HCT116 (cell line): Measurements from ENCODE around the gene VEGFA. TPM values are rescaled to one million over a fixed set of nuclear protein-coding genes. Genes with fewer than 3 reads are reported as not detected.

Experiments used
- ATAC-seq: fragments of 200-7000 bp; cut with Tn5 transposase; 2 replicates; pipeline ENCODE4 v1.9.1; 2020; ENCODE audit warnings: mild to moderate bottlenecking, moderate library complexity
- BruUV-seq: library from RNA; stranded (reverse); fragments of 400-500 nt; replicated peaks from 2 replicates; lab custom pipeline; 2021; lab: Mats Ljungman, UMichigan
- CTCF ChIA-PET: fragments of 300-600 bp; sonication (Branson Sonifier 250); formaldehyde crosslinking; loops from one replicate; lab custom pipeline; 2021; ENCODE audit warnings: antibody characterized with exemption; lab: Charles Lee
- POLR2A ChIA-PET: fragments of 300-600, 350-600 bp; sonication (Branson Sonifier 250); formaldehyde crosslinking; loops from one replicate; lab custom pipeline; 2021; ENCODE audit warnings: antibody characterized with exemption; lab: Charles Lee
- RAD21 ChIA-PET, 2 experiments: fragments of 300-600 bp; sonication (Branson Sonifier 250); formaldehyde crosslinking; loops; one replicate each; lab custom pipeline; 2023; ENCODE audit warnings: low total read pairs in 2 of 2; ENCODE audit not compliant: uncharacterized antibody in 2 of 2, unreplicated experiment in 2 of 2, low non-redundant PET in 1 of 2; lab: Charles Lee
- DNase-seq: peaks from one replicate; pipeline ENCODE4 v3.0.0-alpha.2; 2010; ENCODE audit warnings: low read depth, low spot score
- H2AFZ ChIP-seq: fragments of 200-600 bp; shearing (Covaris generic), sonication (generic); 2 replicates; pipeline ENCODE4 v1.6.1; 2017; ENCODE audit warnings: low read depth, mixed run types, mixed read lengths, antibody characterized with exemption, low read length; ENCODE audit not compliant: poor library complexity, severe bottlenecking
- H3K27ac ChIP-seq: 2 replicates; pipeline ENCODE4 v1.5.1; 2012; ENCODE audit warnings: low read depth, low read length
- H3K27me3 ChIP-seq: fragments of 200-600 bp; sonication (generic); 2 replicates; pipeline ENCODE4 v1.6.1; 2016; ENCODE audit warnings: mixed run types, low read length, mixed read lengths; ENCODE audit not compliant: insufficient read depth
- H3K36me3 ChIP-seq, 2 experiments: fragments of 200-500 bp in 1 of 2; fragments of 200-600 bp in 1 of 2; sonication (Bioruptor generic) in 1 of 2; sonication (generic) in 1 of 2; 2 replicates each; pipeline versions ENCODE4 v1.5.1 to v1.6.1; 2014 to 2016; ENCODE audit warnings: low read length in 2 of 2, inconsistent platforms in 1 of 2, mixed read lengths in 1 of 2, mixed run types in 1 of 2; ENCODE audit not compliant: insufficient read depth in 2 of 2, control insufficient read depth in 1 of 2
- H3K4me1 ChIP-seq, 2 experiments: fragments of 200-600 bp in 1 of 2; sonication (generic) in 1 of 2; 2 replicates each; pipeline versions ENCODE4 v1.5.1 to v1.6.1; 2012 to 2017; ENCODE audit warnings: low read length in 2 of 2, inconsistent platforms in 1 of 2, mild to moderate bottlenecking in 1 of 2, mixed read lengths in 1 of 2, mixed run types in 1 of 2, moderate library complexity in 1 of 2; ENCODE audit not compliant: insufficient read depth in 2 of 2, control insufficient read depth in 1 of 2
- H3K4me2 ChIP-seq: fragments of 200-600 bp; sonication (generic); 2 replicates; pipeline ENCODE4 v1.6.1; 2017; ENCODE audit warnings: mixed run types, low read length, mixed read lengths
- H3K4me3 ChIP-seq, 2 experiments: fragments of 200-600 bp in 1 of 2; sonication (generic) in 1 of 2; replicated peaks in 1 of 2; 2 replicates each; pipeline ENCODE4 v1.5.1; 2011 to 2016; ENCODE audit warnings: low read length in 2 of 2, control low read depth in 1 of 2, low read depth in 1 of 2, mild to moderate bottlenecking in 1 of 2, mixed read lengths in 1 of 2, mixed run types in 1 of 2
- H3K79me2 ChIP-seq: fragments of 200-600 bp; sonication (generic); 2 replicates; pipeline ENCODE4 v1.6.1; 2017; ENCODE audit warnings: mild to moderate bottlenecking, mixed run types, low read length, moderate library complexity, mixed read lengths; ENCODE audit not compliant: insufficient read depth
- H3K9ac ChIP-seq: fragments of 200-600 bp; sonication (generic); 2 replicates; pipeline ENCODE4 v1.6.1; 2016; ENCODE audit warnings: low read length, mixed read lengths
- H3K9me2 ChIP-seq: fragments of 200-600 bp; sonication (generic), shearing (Covaris generic); 2 replicates; pipeline ENCODE4 v1.6.1; 2017; ENCODE audit warnings: mixed run types, mild to moderate bottlenecking, moderate library complexity; ENCODE audit not compliant: insufficient read depth
- H3K9me3 ChIP-seq, 2 experiments: fragments of 200-500 bp in 1 of 2; fragments of 200-600 bp in 1 of 2; sonication (Bioruptor generic) in 1 of 2; sonication (generic) in 1 of 2; 2 replicates each; pipeline ENCODE4 v1.6.1; 2014 to 2017; ENCODE audit warnings: low read length in 2 of 2, mixed read lengths in 2 of 2, inconsistent platforms in 1 of 2, low read depth in 1 of 2, mild to moderate bottlenecking in 1 of 2, mixed run types in 1 of 2, moderate library complexity in 1 of 2; ENCODE audit not compliant: control insufficient read depth in 1 of 2, insufficient read depth in 1 of 2
- H4K20me1 ChIP-seq: fragments of 200-600 bp; sonication (generic), shearing (Covaris generic); 2 replicates; pipeline ENCODE4 v1.6.1; 2017; ENCODE audit warnings: mixed run types, mild to moderate bottlenecking, moderate library complexity; ENCODE audit not compliant: insufficient read depth
- CBX3 ChIP-seq: IDR thresholded peaks from 2 replicates; pipeline ENCODE4 v1.6.1; 2012; ENCODE audit warnings: low read depth
- EGR1 ChIP-seq: IDR thresholded peaks from 2 replicates; pipeline ENCODE4 v1.6.1; 2012; ENCODE audit warnings: low read depth
- EZH2 ChIP-seq: fragments of 200-600 bp; sonication (generic); IDR thresholded peaks from 2 replicates; pipeline ENCODE4 v1.6.1; 2017; ENCODE audit warnings: antibody characterized with exemption, mixed run types
- JUND ChIP-seq: IDR thresholded peaks from 2 replicates; pipeline ENCODE4 v1.6.1; 2012
- POLR2A ChIP-seq: IDR thresholded peaks from 2 replicates; pipeline ENCODE4 v1.7.0; 2011; ENCODE audit warnings: borderline replicate concordance; ENCODE audit not compliant: insufficient read depth, insufficient read length; ENCODE audit errors: extremely low read depth
- POLR2AphosphoS5 ChIP-seq: IDR thresholded peaks from 2 replicates; pipeline ENCODE4 v1.6.1; 2011; ENCODE audit warnings: mild to moderate bottlenecking, low read depth, low read length, moderate library complexity
- RAD21 ChIP-seq: IDR thresholded peaks from 2 replicates; pipeline ENCODE4 v1.6.1; 2012; ENCODE audit warnings: low read depth, mild to moderate bottlenecking
- SP1 ChIP-seq: IDR thresholded peaks from 2 replicates; pipeline ENCODE4 v1.6.1; 2012; ENCODE audit warnings: low read depth
- SRF ChIP-seq: IDR thresholded peaks from 2 replicates; pipeline ENCODE4 v1.6.1; 2012; ENCODE audit warnings: low read depth
- TCF7L2 ChIP-seq: IDR thresholded peaks from 2 replicates; pipeline ENCODE4 v1.7.0; 2011; ENCODE audit warnings: borderline replicate concordance, inconsistent platforms; ENCODE audit not compliant: insufficient read depth, insufficient read length; ENCODE audit errors: extremely low read depth
- YY1 ChIP-seq: IDR thresholded peaks from 2 replicates; pipeline ENCODE4 v1.6.1; 2011; ENCODE audit warnings: low read length, low read depth, moderate library complexity, mild to moderate bottlenecking; ENCODE audit not compliant: insufficient replicate concordance; ENCODE audit errors: extremely low read depth
- ZFX ChIP-seq: fragments of 450-650 bp; IDR thresholded peaks from 2 replicates; pipeline ENCODE4 v1.6.1; 2017
- ZNF274 ChIP-seq: fragments of 200-500 bp; sonication (Bioruptor generic); IDR thresholded peaks from 2 replicates; pipeline ENCODE4 v1.6.1; 2014; ENCODE audit warnings: mild to moderate bottlenecking, low read depth, low read length, inconsistent platforms
- intact Hi-C: fragments of 100-400 bp; cut with micrococcal nuclease; formaldehyde crosslinking; loops from 2 replicates; pipeline ENCODE4 v1.10.0; 2022
- total RNA-seq: library from RNA; stranded (reverse); gene quantifications from one replicate; pipeline ENCODE4 v1.2.1, GENCODE V29; 2021; ENCODE audit not compliant: unreplicated experiment
- TF ChIP-seq, protein P1 (sequence below): IDR thresholded peaks from 2 replicates; pipeline ENCODE4 v1.6.1; 2012
- TF ChIP-seq, protein P2 (sequence below): IDR thresholded peaks from 2 replicates; pipeline ENCODE4 v1.6.1; 2011; ENCODE audit warnings: mild to moderate bottlenecking, low read length, moderate library complexity; ENCODE audit not compliant: insufficient replicate concordance; ENCODE audit errors: extremely low read depth

Gene VEGFA
- total RNA-seq, 1 experiment from 2014 or later: 112 TPM

- TF ChIP-seq, protein P1, sequence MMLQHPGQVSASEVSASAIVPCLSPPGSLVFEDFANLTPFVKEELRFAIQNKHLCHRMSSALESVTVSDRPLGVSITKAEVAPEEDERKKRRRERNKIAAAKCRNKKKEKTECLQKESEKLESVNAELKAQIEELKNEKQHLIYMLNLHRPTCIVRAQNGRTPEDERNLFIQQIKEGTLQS: no peak
Measured at GRCh38 chr6:43736844-43737243, 33.2 kb upstream of the VEGFA start (continued).

- RAD21 ChIA-PET: interaction anchor here in 1 of 2 experiments (0.6 kb wide), 1 partner anchor 37 kb away, joined by 4 read pairs; no protein-coding TSS in a partner anchor
- no peak overlapping the region for H3K9ac ChIP-seq
- H2AFZ ChIP-seq: no peak overlapping the region
- H3K27ac ChIP-seq: no peak overlapping the region
- BruUV-seq: no TSS peak
- H3K27me3 ChIP-seq: no peaks in the 10 kb centered on the region
- H3K4me3 ChIP-seq: no peak overlapping the region
- no peaks in the 10 kb centered on the region for H4K20me1 ChIP-seq
- no peak for DNase-seq
- no peaks in the 10 kb centered on the region for H3K9me2 ChIP-seq
- no peaks in the 10 kb centered on the region for H3K36me3 ChIP-seq
- POLR2A ChIA-PET: interaction anchor here (0.6 kb wide), 1 partner anchor 146 kb away, joined by 3 read pairs; no protein-coding TSS in a partner anchor
- intact Hi-C loops: no loop called here
- no peaks in the 10 kb centered on the region for H3K79me2 ChIP-seq
- H3K9me3 ChIP-seq: no peaks in the 10 kb centered on the region
- no peak for ATAC-seq
- CTCF ChIA-PET: interaction anchor here (1.1 kb wide), 1 partner anchor 32 kb away, joined by 3 read pairs; no protein-coding TSS in a partner anchor
- TF ChIP-seq ZNF274 (no peak), YY1 (no peak), ZFX (0 out of 2 replicates have a peak, but pooled peaks have one; percentile 9), CBX3 (no peak)
- peaks cover 0 to 7% of the 10 kb centered on the region in 2 experiments; a peak in 3 of 4 replicates for H3K4me1 ChIP-seq
- no peak overlapping the region for H3K4me2 ChIP-seq
Measured at GRCh38 chr6:43737272-43738081, 32.5 kb upstream of the VEGFA start.

GRCh38 chr6:43738267-43738676 lies 31.7 kb upstream of the VEGFA start:
- H3K4me1 ChIP-seq: peaks cover 0 to 7% of the 10 kb centered on the region in 2 experiments; a peak in 3 of 4 replicates
- H3K27ac ChIP-seq: no peak overlapping the region; the same call in 1 of the 2 replicates
- no peaks in the 10 kb centered on the region for H3K79me2 ChIP-seq
- no peak overlapping the region for H3K4me2 ChIP-seq
- H2AFZ ChIP-seq: no peak overlapping the region
- H3K27me3 ChIP-seq: no peaks in the 10 kb centered on the region
- no peak overlapping the region for H3K4me3 ChIP-seq
- H4K20me1 ChIP-seq: no peaks in the 10 kb centered on the region
- ChIA-PET POLR2A (no interaction called here), RAD21 (no interaction called here), CTCF (interaction anchor here (1.1 kb wide), 1 partner anchor 31 kb away, joined by 3 read pairs; no protein-coding TSS in a partner anchor)
- no peaks in the 10 kb centered on the region for H3K9me2 ChIP-seq
- intact Hi-C loops: no loop called here
- DNase-seq: no peak
- ATAC-seq: no peak
- no TSS peak for BruUV-seq
- H3K9ac ChIP-seq: no peak overlapping the region
- H3K36me3 ChIP-seq: no peaks in the 10 kb centered on the region
- no peaks in the 10 kb centered on the region for H3K9me3 ChIP-seq
- TF ChIP-seq SP1 (no peak), EZH2 (no peak), EGR1 (no peak), SRF (no peak), ZFX (no peak), RAD21 (no peak), ZNF274 (no peak), JUND (no peak), TCF7L2 (no peak), POLR2A (no peak), POLR2AphosphoS5 (no peak)
- TF ChIP-seq, protein P1: no peak
- TF ChIP-seq, protein P2, sequence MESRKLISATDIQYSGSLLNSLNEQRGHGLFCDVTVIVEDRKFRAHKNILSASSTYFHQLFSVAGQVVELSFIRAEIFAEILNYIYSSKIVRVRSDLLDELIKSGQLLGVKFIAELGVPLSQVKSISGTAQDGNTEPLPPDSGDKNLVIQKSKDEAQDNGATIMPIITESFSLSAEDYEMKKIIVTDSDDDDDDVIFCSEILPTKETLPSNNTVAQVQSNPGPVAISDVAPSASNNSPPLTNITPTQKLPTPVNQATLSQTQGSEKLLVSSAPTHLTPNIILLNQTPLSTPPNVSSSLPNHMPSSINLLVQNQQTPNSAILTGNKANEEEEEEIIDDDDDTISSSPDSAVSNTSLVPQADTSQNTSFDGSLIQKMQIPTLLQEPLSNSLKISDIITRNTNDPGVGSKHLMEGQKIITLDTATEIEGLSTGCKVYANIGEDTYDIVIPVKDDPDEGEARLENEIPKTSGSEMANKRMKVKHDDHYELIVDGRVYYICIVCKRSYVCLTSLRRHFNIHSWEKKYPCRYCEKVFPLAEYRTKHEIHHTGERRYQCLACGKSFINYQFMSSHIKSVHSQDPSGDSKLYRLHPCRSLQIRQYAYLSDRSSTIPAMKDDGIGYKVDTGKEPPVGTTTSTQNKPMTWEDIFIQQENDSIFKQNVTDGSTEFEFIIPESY: no peak
